GM12864 (cell line): ENCODE results near the gene CADM1.

Experiments used
- DNase-seq: peaks from one replicate; pipeline ENCODE4 v3.0.0-alpha.2; 2011; ENCODE audit warnings: low read depth
- H3K4me3 ChIP-seq: 2 replicates; pipeline ENCODE4 v1.5.1; 2011; ENCODE audit warnings: mild to moderate bottlenecking, low read depth, low read length, control low read depth
- TF ChIP-seq, protein P1 (sequence below): IDR thresholded peaks from 2 replicates; pipeline ENCODE4 v1.5.1; 2011; ENCODE audit warnings: low read depth, mild to moderate bottlenecking, moderate library complexity, low read length, control low read depth, inconsistent platforms; ENCODE audit errors: missing control alignments

Gene CADM1

GRCh38 chr11:115364896-115365295 lies 139.3 kb downstream of the CADM1 start:
- H3K4me3 ChIP-seq, result no peak overlapping the region
- TF ChIP-seq, protein P1, sequence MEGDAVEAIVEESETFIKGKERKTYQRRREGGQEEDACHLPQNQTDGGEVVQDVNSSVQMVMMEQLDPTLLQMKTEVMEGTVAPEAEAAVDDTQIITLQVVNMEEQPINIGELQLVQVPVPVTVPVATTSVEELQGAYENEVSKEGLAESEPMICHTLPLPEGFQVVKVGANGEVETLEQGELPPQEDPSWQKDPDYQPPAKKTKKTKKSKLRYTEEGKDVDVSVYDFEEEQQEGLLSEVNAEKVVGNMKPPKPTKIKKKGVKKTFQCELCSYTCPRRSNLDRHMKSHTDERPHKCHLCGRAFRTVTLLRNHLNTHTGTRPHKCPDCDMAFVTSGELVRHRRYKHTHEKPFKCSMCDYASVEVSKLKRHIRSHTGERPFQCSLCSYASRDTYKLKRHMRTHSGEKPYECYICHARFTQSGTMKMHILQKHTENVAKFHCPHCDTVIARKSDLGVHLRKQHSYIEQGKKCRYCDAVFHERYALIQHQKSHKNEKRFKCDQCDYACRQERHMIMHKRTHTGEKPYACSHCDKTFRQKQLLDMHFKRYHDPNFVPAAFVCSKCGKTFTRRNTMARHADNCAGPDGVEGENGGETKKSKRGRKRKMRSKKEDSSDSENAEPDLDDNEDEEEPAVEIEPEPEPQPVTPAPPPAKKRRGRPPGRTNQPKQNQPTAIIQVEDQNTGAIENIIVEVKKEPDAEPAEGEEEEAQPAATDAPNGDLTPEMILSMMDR, result no peak
- DNase-seq, result no peak

DNA sequence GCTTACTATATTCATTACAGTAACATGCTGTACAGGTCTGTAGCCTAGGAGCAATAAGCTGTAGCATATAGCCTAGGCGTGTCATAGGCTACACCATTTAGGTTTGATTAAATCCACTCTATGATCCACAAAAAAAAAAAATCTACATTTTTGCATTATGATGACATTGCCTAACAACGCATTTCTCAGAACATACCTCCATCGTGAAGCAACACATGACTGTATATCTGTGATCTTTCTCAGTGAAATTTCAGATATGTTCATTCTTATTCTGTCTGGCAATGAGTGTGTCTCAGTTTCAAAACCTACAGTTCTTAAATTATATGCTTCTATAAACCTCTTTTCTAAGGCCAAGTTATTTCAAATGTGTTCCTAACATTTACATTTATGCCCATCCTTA lies 140.3 kb downstream of the CADM1 start:
- TF ChIP-seq, protein P1, result no peak

DNA sequence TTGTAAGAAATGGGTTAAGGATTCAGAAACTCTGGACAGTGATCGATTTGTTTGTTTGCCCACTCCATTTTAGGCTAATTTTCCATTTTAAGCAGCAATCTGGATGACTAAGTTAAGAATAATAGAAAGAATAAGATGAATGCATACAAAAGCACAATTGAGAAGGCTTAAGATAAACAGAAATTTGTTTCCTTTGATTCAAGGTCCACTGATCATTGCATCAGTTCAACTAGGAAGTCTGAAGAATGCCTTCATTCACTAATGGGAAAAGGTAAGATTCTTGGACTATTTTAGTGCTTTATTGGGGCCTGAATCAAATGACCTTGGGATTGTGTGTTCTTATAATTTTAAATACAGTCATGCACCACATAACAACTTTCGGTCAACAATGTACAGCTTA lies 140.8 kb downstream of the CADM1 start:
- H3K4me3 ChIP-seq, result no peak overlapping the region
- no peak for DNase-seq
- TF ChIP-seq, protein P1, result no peak

More for the DNA sequence above, 140.3 kb downstream of the CADM1 start:
- DNase-seq, result no peak
- H3K4me3 ChIP-seq, result no peak overlapping the region

DNA sequence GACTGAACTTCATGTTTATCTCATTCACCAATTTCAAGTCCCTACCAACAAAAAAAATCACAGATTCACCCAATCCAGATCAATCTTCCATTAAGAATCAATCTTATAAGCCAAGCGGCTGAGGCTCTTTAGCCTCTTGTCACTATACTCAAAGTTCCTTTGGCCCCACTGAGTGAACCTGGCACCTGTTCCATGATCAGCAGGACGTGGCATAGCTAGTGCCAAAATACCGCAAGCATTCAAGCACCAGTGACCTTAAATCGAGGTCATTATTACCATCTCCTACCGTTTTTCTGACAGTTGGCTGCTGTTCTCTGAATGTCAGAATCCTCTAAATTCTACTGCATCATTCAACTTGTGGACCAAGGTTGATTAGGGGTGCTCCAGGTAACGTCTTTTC lies 141.2 kb downstream of the CADM1 start:
- TF ChIP-seq, protein P1, result no peak
- no peak overlapping the region for H3K4me3 ChIP-seq
- DNase-seq, result no peak

DNA sequence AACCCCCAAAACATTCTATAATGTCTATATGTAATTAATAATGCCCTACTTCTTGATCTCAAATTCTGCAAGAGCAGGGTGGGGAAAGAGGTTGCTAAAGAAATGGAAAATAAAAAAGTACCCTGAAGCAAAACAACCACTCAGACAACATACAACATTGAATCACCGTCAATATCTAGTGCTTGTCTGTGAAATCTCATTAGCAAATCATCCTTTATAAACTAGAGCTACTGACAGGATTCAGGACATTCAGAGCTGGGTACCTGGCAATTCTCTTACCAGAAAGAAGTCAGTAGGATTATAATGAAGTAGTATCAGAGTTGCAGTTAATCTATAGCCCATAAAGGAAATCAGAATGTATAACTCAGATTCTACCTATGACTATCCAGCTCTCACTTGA lies 143.2 kb downstream of the CADM1 start:
- no peak overlapping the region for H3K4me3 ChIP-seq
- TF ChIP-seq, protein P1, result no peak
- no peak for DNase-seq

DNA sequence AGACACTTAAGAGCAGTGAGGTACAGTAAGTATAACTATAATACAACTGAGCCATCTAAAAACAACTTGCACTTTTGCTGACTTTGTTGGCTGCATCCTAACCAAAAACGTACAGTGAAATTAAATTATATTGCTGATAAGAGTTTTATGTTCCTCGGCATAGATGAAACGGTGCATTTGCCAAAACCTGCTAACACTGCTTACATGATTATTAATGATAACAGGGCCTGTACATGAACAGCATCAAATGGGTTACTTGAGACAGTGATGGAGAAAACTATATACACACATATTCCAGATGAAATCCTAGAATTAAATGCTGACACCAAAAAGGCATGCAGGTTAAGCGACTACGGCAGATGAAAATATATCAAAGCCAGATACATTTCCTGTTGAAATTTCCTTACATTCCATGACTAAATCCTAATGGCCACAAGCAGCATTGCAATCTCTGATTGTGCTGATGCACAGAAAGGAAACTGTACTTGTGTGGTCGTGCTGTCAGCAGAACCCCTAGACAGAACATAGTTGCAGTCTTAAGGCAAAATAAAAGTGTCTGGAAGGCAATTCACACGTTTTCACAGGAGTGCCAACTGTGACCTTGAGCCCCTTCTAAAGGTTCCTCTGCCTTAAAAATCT lies 143.9 kb downstream of the CADM1 start:
- DNase-seq, result no peak
- TF ChIP-seq, protein P1, result no peak
- no peak overlapping the region for H3K4me3 ChIP-seq

- no peak overlapping the region for H3K4me3 ChIP-seq
- no peak for DNase-seq
- TF ChIP-seq, protein P1, result no peak
Measured at GRCh38 chr11:115357066-115357465, 147.1 kb downstream of the CADM1 start.
